ENCODE results near the gene HGS. TPM values are rescaled to one million over a fixed set of nuclear protein-coding genes. Genes with fewer than 3 reads are reported as not detected.

HGS gene, protein sequence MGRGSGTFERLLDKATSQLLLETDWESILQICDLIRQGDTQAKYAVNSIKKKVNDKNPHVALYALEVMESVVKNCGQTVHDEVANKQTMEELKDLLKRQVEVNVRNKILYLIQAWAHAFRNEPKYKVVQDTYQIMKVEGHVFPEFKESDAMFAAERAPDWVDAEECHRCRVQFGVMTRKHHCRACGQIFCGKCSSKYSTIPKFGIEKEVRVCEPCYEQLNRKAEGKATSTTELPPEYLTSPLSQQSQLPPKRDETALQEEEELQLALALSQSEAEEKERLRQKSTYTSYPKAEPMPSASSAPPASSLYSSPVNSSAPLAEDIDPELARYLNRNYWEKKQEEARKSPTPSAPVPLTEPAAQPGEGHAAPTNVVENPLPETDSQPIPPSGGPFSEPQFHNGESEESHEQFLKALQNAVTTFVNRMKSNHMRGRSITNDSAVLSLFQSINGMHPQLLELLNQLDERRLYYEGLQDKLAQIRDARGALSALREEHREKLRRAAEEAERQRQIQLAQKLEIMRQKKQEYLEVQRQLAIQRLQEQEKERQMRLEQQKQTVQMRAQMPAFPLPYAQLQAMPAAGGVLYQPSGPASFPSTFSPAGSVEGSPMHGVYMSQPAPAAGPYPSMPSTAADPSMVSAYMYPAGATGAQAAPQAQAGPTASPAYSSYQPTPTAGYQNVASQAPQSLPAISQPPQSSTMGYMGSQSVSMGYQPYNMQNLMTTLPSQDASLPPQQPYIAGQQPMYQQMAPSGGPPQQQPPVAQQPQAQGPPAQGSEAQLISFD
- total RNA-seq = 100 to 1,000 TPM; 140 to 220 TPM

DNA sequence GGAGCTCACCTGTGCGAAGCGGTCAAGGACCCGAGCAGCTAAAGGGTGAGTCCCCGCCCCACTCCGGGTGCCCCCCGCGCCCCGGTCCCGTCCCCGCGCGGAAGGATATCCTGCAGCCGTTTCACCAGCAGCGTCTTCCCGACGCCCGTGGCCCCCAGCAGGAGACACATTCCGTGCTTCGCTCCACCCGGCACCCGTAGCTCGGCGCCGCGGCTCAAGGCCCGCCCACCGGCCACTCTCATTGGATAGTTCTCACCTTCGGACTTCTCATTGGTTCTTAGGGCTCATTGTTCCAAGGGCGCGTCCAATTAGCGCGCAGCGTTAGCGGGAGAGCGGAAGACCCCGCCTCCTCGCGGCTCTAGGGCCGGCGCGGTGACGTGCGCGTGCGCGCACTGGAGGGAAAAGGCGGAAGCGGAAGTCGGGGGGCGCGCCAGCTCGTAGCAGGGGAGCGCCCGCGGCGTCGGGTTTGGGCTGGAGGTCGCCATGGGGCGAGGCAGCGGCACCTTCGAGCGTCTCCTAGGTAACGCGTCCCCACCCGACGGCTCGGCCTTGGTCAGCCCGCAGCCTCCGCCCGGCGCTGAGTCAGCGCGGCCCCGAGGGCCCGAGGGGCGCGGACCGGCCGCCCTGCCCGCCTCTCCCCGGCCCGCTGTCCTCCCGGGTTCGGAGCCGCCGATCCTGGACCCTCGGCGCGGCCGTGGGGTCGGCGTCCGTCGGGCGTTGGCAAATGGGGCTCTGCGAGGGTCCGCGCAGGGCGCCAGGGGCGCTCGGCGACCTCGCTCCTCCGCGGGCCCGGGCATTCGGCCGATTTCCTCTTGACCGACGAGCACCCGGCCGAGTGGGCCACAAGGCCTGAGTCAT lies at the start of gene HGS, which contains the start of gene ARL16:
TSS of gene HGS (plus strand) at position 428 of the 858 bp plus-strand sequence. CDS start at position 484, 56 bp downstream.
TSS of gene ARL16 (minus strand) at position 214 of the 858 bp plus-strand sequence. CDS start at position 170, 44 bp downstream.
- peak; percentile 99 for DNase-seq (ENCODE audit: low spot score)
- peak within 1 kb of the TSS; percentile 91 for H3K4me3 Mint-ChIP-seq
- peak; percentile 97 to 99 for ATAC-seq
- H3K36me3 Mint-ChIP-seq = no peaks in the 10 kb centered on the region
- peak within 1 kb of the TSS; percentile 86 to 88 for H3K27ac Mint-ChIP-seq
- no peaks in the 10 kb centered on the region for H3K27me3 Mint-ChIP-seq
- H3K9me3 Mint-ChIP-seq = no peaks in the 10 kb centered on the region
- H3K4me1 Mint-ChIP-seq (ENCODE audit: low read depth in 2 of 2) = peaks cover 27 to 38% of the 10 kb centered on the region in 2 donors

DNA sequence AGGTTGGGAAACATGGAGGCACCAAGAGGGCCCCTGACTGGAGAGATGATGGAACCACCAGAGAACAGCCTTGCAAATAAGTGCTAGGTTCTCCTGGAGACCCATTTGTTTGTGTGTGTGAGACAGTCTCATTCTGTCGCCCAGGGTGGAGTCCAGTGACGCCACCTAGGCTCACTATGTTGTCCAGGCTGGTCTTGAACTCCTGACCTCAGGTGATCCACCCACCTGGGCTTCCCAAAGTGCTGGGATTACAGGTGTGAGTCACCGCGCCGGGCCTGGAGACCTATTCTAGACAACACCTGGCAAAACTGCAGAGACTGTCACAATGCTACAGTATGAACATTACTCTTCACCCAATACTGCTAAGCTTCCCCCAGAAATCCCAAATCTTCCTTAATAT lies 48.4 kb upstream of the HGS start:
- peak overlapping the region; percentile 98 for H3K4me3 Mint-ChIP-seq
- no peak for DNase-seq (ENCODE audit: low spot score)
- H3K27ac Mint-ChIP-seq = peak overlapping the region; percentile 92 to 95

GRCh38 chr17:81635973-81636504 lies 47.8 kb upstream of the HGS start:
- Mint-ChIP-seq H3K27ac (peak overlapping the region; percentile 92 to 95), H3K9me3 (no peaks in the 10 kb centered on the region), H3K27me3 (no peaks in the 10 kb centered on the region), H3K4me3 (peak overlapping the region; percentile 98), H3K36me3 (peaks cover 5% of the 10 kb centered on the region), H3K4me1 (ENCODE audit: low read depth in 2 of 2) (peaks cover 13 to 15% of the 10 kb centered on the region in 2 donors)
- no peak for DNase-seq (ENCODE audit: low spot score)
- ATAC-seq = peak; percentile 1 to 10

More for the DNA sequence above, 48.4 kb upstream of the HGS start:
- Mint-ChIP-seq H3K9me3 (no peaks in the 10 kb centered on the region), H3K4me1 (ENCODE audit: low read depth in 2 of 2) (peaks cover 13 to 15% of the 10 kb centered on the region in 2 donors), H3K27me3 (no peaks in the 10 kb centered on the region), H3K36me3 (peaks cover 5% of the 10 kb centered on the region)
- ATAC-seq = no peak

DNA sequence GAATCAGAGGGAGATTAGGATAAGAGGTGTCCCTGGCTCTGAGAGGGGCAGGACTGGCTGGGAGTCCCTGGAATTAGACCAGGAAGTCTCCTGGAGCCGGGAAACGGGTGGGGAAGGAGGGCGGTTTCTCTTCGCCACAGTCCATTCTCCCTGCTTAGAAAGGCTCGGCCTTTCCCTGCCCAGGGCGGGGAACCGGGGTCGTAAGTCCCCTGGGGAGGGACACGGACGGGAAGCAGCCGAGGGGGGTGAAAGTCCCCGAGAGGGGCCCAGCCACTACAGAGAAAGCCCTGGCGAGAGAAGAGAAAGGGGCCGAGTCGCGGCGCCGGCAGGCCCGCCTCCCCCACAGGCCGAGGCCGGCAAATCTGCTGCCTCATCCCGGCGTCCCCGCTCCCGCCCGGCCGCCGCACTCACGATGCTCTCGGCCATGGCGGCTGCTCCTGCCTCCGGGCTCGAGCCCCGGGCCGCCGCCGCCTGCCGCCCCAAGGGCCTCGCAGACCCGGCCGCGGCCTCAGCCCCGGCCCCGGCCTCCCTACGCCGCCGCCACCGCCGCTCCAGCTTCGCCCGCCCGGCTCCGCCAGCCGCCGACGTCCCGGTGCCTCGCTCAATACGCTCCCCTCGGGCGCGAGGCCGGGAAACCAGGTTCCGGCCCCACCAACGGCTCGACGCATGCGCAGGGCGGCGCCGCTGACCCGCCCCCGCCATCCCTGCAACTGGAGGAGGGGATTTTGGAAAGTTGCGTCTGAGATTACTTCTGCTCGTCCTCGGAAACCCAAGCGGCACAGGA lies 47.1 kb upstream of the HGS start, which contains the start of the genes NPLOC4 and TSPAN10:
TSS of gene NPLOC4 (minus strand) at position 608 of the 784 bp plus-strand sequence. CDS start at position 426, 182 bp downstream.
TSS of gene TSPAN10 (plus strand) at position 692 of the 784 bp plus-strand sequence. CDS start 5,217 bp downstream, outside the sequence.
- H3K36me3 Mint-ChIP-seq = peaks cover 5% of the 10 kb centered on the region
- H3K27me3 Mint-ChIP-seq = no peaks in the 10 kb centered on the region
- no peaks in the 10 kb centered on the region for H3K9me3 Mint-ChIP-seq
- peak within 1 kb of the TSS; percentile 92 to 95 for H3K27ac Mint-ChIP-seq
- ATAC-seq = peak; percentile 94 to 96
- DNase-seq (ENCODE audit: low spot score) = peak; percentile 90
- H3K4me3 Mint-ChIP-seq = peak within 1 kb of the TSS; percentile 98
- peaks cover 9 to 15% of the 10 kb centered on the region in 2 donors for H3K4me1 Mint-ChIP-seq (ENCODE audit: low read depth in 2 of 2)

DNA sequence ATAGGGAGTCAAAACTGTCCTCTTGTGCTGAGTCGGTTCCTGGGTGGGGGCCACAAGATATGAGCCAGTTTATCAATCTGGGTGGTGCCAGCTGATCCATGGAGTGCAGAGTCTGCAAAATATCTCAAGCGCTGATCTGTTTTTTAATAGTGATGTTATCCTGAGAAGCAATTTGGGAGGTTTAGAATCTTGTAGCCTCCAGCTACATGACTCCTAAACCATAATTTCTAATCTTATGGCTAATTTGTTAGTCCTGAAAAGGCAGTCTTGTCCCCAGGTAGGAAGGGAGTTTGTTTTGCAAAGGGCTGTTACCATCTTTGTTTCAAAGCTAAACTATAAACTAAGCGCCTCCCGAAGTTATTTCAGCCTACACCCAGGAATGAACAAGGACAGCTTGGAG lies 45.1 kb upstream of the HGS start:
- H3K36me3 Mint-ChIP-seq = peaks cover 5% of the 10 kb centered on the region
- H3K9me3 Mint-ChIP-seq = no peaks in the 10 kb centered on the region
- H3K4me3 Mint-ChIP-seq = no peak overlapping the region
- peaks cover 4 to 10% of the 10 kb centered on the region in 2 donors for H3K4me1 Mint-ChIP-seq (ENCODE audit: low read depth in 2 of 2)
- ATAC-seq (no peak), DNase-seq (ENCODE audit: low spot score) (no peak)
- no peak overlapping the region for H3K27ac Mint-ChIP-seq
- H3K27me3 Mint-ChIP-seq = no peaks in the 10 kb centered on the region

- no peak for DNase-seq (ENCODE audit: low spot score)
- ATAC-seq = no peak
- Mint-ChIP-seq H3K4me1 (ENCODE audit: low read depth in 2 of 2) (peaks cover 4 to 10% of the 10 kb centered on the region in 2 donors), H3K27ac (no peak overlapping the region), H3K4me3 (no peak overlapping the region), H3K9me3 (no peaks in the 10 kb centered on the region), H3K36me3 (peaks cover 5% of the 10 kb centered on the region), H3K27me3 (no peaks in the 10 kb centered on the region)
These were observed 43.8 kb upstream of the HGS start for GRCh38 chr17:81640011-81640410.

GRCh38 chr17:81641825-81642489 lies 41.9 kb upstream of the HGS start:
- H3K9me3 Mint-ChIP-seq = no peaks in the 10 kb centered on the region
- no peak overlapping the region for H3K27ac Mint-ChIP-seq
- peak in 1 of 2 donors; percentile 4 for ATAC-seq
- H3K4me1 Mint-ChIP-seq (ENCODE audit: low read depth in 2 of 2) = no peaks in the 10 kb centered on the region
- H3K4me3 Mint-ChIP-seq = no peak overlapping the region
- H3K36me3 Mint-ChIP-seq = no peaks in the 10 kb centered on the region
- H3K27me3 Mint-ChIP-seq = no peaks in the 10 kb centered on the region
- no peak for DNase-seq (ENCODE audit: low spot score)

- Mint-ChIP-seq H3K27ac (no peak overlapping the region), H3K4me1 (ENCODE audit: low read depth in 2 of 2) (no peaks in the 10 kb centered on the region), H3K27me3 (peaks cover 0 to 10% of the 10 kb centered on the region in 2 donors), H3K4me3 (no peak overlapping the region), H3K36me3 (no peaks in the 10 kb centered on the region), H3K9me3 (no peaks in the 10 kb centered on the region)
- no peak for DNase-seq (ENCODE audit: low spot score)
- no peak for ATAC-seq
These were observed 39.3 kb upstream of the HGS start for GRCh38 chr17:81644496-81644895.

DNA sequence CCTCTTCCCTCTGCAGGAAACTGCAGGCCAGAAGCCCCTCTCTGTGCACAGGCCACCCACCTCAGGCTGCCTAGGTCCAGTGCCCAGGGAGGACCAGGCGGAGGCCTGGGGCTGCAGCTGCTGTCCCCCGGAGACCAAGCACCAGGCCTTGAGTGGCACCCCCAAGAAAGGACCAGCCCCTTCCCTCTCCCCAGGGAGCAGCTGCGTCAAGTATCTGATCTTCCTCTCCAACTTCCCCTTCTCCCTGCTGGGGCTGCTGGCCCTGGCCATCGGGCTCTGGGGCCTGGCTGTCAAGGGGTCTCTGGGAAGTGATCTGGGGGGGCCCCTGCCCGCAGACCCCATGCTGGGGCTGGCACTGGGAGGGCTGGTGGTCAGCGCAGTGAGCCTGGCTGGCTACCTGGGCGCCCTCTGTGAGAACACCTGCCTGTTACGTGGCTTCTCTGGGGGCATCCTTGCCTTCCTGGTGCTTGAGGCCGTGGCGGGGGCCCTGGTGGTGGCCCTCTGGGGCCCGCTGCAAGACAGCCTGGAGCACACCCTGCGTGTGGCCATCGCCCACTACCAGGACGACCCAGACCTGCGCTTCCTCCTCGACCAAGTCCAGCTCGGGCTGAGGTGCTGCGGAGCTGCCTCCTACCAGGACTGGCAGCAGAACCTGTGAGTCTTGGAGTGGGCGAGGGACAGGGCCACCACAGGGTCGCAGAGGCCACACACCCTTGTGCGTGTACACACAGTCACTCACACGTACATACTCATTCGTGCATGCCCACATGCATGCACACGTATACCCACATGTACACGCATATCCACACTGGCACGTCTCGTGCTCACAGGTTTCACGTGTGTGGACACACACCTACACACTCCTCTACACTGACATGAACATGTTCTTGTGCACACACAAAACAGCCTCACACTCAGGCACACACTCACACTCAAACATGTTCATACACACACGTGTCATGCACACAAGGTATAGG lies 38.5 kb upstream of the HGS start:
- Mint-ChIP-seq H3K36me3 (no peaks in the 10 kb centered on the region), H3K4me3 (no peak overlapping the region), H3K27me3 (peaks cover 0 to 10% of the 10 kb centered on the region in 2 donors), H3K27ac (no peak overlapping the region), H3K4me1 (ENCODE audit: low read depth in 2 of 2) (no peaks in the 10 kb centered on the region), H3K9me3 (no peaks in the 10 kb centered on the region)
- ATAC-seq = no peak
- no peak for DNase-seq (ENCODE audit: low spot score)

DNA sequence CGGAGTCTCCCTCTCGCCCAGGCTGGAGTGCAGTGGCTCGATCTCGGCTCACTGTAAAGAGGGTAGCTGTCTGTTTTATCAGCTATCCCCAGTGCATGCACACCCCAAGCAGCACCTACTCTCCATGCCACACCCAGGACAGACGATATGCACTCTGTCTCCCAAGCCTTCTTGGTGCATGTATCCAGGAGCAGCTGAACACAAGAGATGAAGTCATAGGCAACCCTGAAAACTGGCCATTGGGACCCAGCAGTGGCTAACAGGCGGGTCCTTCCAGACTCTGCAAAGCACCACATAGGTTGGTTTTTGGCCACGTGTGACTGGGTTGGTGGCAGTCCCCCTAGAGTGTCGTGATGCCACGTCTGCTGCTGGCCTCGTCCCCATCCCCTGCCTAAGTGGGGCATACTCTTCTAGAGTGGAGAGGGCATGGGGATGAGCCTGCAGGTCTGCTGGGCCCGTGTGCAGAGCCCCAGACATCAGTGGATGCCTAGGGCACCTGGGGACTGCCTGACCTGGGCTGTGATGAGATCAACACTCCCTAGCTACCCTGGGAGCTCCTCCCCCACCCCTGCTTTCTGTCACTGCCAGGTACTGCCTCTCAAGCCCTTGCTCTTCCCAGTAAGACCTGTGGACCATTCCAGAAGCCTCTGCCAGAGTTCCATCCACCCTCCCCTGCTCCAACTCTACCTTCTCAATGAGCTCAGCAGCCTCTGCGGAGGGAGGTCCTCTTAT lies 36.8 kb upstream of the HGS start:
- no peak overlapping the region for H3K27ac Mint-ChIP-seq

DNA sequence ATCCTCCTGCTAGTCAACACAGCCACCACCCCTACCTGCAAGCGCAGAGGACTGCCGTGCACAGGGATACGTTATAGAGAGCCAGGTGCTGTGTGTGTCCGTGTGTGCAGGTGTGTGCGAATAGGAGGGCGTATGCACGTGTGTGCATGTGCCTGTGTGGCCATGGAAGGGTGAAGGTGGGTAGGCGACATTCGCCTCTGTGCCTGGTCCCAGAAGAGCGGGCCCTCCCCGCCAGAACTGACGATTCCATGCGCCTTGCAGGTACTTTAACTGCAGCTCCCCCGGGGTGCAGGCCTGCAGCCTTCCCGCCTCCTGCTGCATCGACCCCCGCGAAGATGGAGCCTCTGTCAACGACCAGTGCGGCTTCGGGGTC lies 36.2 kb upstream of the HGS start:
- DNase-seq (ENCODE audit: low spot score) (no peak), ATAC-seq (no peak)
- Mint-ChIP-seq H3K27ac (no peak overlapping the region), H3K36me3 (no peaks in the 10 kb centered on the region), H3K9me3 (no peaks in the 10 kb centered on the region), H3K27me3 (peaks cover 0 to 10% of the 10 kb centered on the region in 2 donors), H3K4me1 (ENCODE audit: low read depth in 2 of 2) (no peaks in the 10 kb centered on the region), H3K4me3 (no peak overlapping the region)

More for the DNA sequence above, 36.8 kb upstream of the HGS start:
- ATAC-seq (no peak), DNase-seq (ENCODE audit: low spot score) (no peak)
- Mint-ChIP-seq H3K4me3 (no peak overlapping the region), H3K27me3 (peaks cover 0 to 10% of the 10 kb centered on the region in 2 donors), H3K9me3 (no peaks in the 10 kb centered on the region), H3K4me1 (ENCODE audit: low read depth in 2 of 2) (no peaks in the 10 kb centered on the region), H3K36me3 (no peaks in the 10 kb centered on the region)
